ENCODE measurements around the gene WDR43. TPM values are rescaled to one million over a fixed set of nuclear protein-coding genes. Genes with fewer than 3 reads are reported as not detected.

WDR43 gene, protein sequence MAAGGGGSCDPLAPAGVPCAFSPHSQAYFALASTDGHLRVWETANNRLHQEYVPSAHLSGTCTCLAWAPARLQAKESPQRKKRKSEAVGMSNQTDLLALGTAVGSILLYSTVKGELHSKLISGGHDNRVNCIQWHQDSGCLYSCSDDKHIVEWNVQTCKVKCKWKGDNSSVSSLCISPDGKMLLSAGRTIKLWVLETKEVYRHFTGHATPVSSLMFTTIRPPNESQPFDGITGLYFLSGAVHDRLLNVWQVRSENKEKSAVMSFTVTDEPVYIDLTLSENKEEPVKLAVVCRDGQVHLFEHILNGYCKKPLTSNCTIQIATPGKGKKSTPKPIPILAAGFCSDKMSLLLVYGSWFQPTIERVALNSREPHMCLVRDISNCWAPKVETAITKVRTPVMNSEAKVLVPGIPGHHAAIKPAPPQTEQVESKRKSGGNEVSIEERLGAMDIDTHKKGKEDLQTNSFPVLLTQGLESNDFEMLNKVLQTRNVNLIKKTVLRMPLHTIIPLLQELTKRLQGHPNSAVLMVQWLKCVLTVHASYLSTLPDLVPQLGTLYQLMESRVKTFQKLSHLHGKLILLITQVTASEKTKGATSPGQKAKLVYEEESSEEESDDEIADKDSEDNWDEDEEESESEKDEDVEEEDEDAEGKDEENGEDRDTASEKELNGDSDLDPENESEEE
- 106 and 151 TPM in 2 replicates for total RNA-seq (2014; rRNA removed; shearing (Covaris generic))

GRCh38 chr2:28894470-28895188, at the start of gene WDR43:
Gene WDR43 (plus strand): TSS chr2:28894667. CDS start chr2:28894699, 32 bp downstream.

GRCh38 chr2:28870146-28870891, 24.1 kb upstream of the WDR43 start, which contains the start of gene TRMT61B:
Gene TRMT61B (minus strand): TSS chr2:28870309. CDS start chr2:28870277, 32 bp downstream.

DNA sequence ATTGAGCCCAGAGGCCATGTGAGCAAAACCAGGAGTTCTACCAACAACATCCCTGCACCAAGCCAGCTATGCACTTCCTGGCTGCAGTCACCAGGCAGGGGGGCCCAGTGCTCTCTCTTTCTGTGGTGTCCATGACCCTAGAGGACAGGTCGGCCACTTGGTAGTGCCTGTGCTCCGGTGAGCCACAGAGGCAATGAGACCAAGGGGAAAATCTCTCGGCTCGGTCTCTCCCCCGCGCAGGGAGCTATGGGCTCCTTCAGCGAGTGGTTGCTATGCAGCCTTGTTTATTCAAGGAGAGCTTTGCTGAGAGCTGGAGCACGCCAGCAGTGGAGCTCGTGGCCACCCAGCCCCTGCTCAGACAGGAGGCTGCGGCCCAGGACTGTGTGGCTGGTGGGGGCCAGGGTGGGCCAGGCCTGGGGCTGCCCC, 86.6 kb downstream of the WDR43 start, which contains the start of gene TOGARAM2:
Gene TOGARAM2 (plus strand): TSS at position 283 of the 426 bp plus-strand sequence. CDS start 13,537 bp downstream, outside the sequence.

Small RNAs within 50 kb of the gene (small RNA-seq; reads per million reads assigned to genes)
- gene RF00019 = not detected
- 2.4 reads per million, percentile 77 among the genes with 10 or more reads in this experiment for gene SNORD53
- 684 reads per million, percentile 98 among the genes with 10 or more reads in this experiment for gene SNORD53B
- 165 reads per million, percentile 97 among the genes with 10 or more reads in this experiment for gene SNORD92

Other genes with a start within 250 kb of the WDR43 start
- 67.7 and 82.4 TPM in 2 replicates for gene PPP1CB, start 142.8 kb upstream of the WDR43 start, total RNA-seq (2014; rRNA removed; shearing (Covaris generic))
- gene SPDYA, start 83.8 kb upstream of the WDR43 start, total RNA-seq (2014; rRNA removed; shearing (Covaris generic)) = 0.49 and 1.6 TPM in 2 replicates
- gene TRMT61B, start 24.4 kb upstream of the WDR43 start, total RNA-seq (2014; rRNA removed; shearing (Covaris generic)) = 14.0 and 14.6 TPM in 2 replicates
- 0.08 TPM in 1 of 2 replicates, not detected in the other for gene TOGARAM2, start 86.6 kb downstream of the WDR43 start, total RNA-seq (2014; rRNA removed; shearing (Covaris generic))
- 0.04 TPM in 1 of 2 replicates, not detected in the other for gene PCARE, start 179.9 kb downstream of the WDR43 start, total RNA-seq (2014; rRNA removed; shearing (Covaris generic))
- 103 and 114 TPM in 2 replicates for gene CLIP4, start 220.7 kb downstream of the WDR43 start, total RNA-seq (2014; rRNA removed; shearing (Covaris generic))